SH-SY5Y (cell line): ENCODE data around the gene SOCS6.

ENCODE experiments used
- GATA2 ChIP-seq: IDR thresholded peaks from 2 replicates; pipeline ENCODE4 v1.6.1; 2011; ENCODE audit warnings: mild to moderate bottlenecking, low read depth, low read length
- GATA3 ChIP-seq: IDR thresholded peaks from 2 replicates; pipeline ENCODE4 v1.6.1; 2011; ENCODE audit warnings: low read depth, mild to moderate bottlenecking, low read length, moderate library complexity

GRCh38 chr18:70249118-70249517, 39.7 kb upstream of the SOCS6 start:
- TF ChIP-seq GATA3 (no peak), GATA2 (no peak)
